Hypothalamus (tissue), 51 donors: ENCODE data around the gene ELANE.

Source experiments
- DNase-seq, 51 donors: peaks; one replicate each; lab custom pipeline; 2025; lab: John Stamatoyannopoulos, UW

Gene ELANE

DNA sequence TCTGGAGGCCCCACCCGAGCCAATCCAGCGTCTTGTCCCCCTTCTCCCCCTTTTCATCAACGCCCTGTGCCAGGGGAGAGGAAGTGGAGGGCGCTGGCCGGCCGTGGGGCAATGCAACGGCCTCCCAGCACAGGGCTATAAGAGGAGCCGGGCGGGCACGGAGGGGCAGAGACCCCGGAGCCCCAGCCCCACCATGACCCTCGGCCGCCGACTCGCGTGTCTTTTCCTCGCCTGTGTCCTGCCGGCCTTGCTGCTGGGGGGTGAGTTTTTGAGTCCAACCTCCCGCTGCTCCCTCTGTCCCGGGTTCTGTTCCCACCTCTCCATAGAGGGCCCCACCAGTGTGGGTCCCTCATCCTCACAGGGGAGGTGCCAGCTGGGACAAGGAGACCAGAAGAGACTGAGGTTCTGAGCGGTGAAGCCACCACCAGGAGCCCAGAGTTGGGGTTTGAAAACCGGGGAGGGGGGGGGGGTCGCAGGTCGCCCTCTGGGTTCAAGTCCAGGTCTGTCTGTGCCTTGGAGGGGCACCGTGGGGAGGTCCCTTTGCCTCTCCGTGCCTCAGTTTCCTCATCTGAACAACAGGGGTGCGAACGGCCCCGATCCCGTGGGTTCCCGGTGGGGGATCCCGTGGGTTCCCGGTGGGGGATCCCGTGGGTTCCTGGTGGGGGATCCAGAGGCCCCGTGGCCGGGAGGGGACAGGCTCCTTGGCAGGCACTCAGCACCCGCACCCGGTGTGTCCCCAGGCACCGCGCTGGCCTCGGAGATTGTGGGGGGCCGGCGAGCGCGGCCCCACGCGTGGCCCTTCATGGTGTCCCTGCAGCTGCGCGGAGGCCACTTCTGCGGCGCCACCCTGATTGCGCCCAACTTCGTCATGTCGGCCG is at the start of gene ELANE:
ELANE (plus strand) TSS at position 168 of the 878 bp plus-strand sequence; CDS start at position 194, 26 bp downstream.
- DNase-seq = no peak

DNA sequence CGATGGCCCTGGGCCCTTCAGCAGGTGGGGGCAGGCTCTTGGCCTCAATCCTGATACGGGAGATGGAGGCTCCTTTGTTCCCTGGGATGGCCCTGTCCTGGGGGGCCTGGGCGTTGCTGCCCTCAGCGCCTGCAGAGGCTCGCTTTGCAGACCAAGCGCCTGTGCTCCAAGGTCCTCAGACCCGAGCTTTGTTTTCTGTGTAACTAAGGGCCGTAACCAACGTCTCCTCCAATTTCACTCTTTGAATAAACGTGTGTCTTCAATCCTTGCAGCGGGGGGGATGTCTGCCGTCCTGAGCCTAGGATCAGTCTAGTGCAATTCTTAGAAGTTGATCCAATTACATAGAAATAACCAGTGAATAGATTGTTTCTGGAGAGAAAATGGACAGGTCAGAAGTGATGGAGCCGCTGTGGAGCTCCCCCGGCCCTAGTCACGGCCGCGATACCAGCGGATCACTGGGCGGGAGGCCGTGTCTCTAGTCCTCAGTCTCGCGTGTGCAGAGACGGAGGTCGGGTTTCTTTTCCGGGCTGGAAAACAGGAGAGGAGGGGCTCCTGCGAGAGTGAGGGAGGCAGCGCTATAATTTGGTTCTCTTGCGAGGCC is 49.5 kb upstream of the ELANE start:
- no peak for DNase-seq

- DNase-seq = no peak
Observed at GRCh38 chr19:803099-803561, 49.0 kb upstream of the ELANE start.

GRCh38 chr19:803686-804418 is 48.3 kb upstream of the ELANE start:
- DNase-seq = no peak

DNA sequence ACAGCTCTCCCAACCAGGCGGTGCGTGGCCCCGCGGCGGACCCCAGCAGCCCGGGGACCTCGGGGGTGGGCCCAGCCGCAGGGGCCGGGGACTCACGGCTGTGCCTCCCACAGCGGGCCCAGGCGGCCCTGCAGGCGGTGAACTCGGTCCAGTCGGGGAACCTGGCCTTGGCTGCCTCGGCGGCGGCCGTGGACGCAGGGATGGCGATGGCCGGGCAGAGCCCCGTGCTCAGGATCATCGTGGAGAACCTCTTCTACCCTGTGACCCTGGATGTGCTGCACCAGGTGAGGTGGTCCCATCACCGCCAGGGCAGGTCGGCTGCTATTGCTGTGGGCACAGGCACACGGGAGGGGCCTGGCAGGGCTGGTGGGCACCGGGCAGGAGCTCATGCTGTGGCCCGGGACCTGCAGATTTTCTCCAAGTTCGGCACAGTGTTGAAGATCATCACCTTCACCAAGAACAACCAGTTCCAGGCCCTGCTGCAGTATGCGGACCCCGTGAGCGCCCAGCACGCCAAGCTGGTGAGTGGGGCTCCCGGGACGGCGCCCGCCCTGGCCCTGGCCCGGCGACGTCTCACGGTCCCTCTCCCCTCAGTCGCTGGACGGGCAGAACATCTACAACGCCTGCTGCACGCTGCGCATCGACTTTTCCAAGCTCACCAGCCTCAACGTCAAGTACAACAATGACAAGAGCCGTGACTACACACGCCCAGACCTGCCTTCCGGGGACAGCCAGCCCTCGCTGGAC is 47.5 kb upstream of the ELANE start:
- no peak for DNase-seq

- DNase-seq = no peak
Observed at GRCh38 chr19:805166-805551, 46.9 kb upstream of the ELANE start.

DNA sequence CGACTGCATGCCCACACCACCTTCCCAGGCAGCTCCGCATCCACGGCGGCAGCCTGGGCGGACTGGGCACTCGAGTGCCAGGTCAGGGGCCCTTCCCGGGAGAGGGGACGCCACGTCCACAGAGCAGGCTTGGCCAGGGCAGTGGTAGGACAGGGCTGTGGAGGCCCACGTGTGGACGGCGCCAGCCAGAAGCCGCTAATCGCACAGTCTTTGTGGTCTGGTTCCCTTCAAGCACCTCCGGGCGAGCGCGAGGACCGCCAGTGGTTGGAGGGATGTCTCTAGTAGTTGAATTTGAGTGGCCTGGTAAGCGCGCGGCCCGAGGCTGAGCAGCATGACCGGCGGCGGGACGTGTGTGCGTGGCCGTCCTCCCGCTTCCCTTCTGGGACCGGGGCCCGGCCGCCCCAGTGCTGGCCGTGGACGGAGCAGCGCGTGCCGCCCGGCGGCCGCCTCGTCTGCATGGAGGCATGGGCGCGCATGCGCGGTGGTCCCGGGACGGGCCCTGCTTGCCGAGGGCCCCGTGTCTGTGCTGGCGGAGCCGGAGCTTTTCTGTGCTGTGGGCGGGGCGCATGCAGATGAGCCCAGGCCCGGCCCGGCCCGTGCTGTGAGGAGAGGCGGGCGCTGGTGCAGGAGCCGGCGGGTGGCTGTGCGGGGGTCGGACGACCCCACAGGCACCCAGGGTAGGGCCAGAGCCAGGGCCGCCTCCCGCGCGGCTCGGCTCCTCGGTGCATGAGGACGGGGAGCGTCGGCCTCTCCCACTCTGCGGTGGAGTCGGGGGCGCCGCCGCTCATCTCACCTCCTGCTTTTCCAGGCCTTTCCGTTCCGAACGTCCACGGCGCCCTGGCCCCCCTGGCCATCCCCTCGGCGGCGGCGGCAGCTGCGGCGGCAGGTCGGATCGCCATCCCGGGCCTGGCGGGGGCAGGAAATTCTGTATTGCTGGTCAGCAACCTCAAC is 46.2 kb upstream of the ELANE start:
- no peak for DNase-seq

DNA sequence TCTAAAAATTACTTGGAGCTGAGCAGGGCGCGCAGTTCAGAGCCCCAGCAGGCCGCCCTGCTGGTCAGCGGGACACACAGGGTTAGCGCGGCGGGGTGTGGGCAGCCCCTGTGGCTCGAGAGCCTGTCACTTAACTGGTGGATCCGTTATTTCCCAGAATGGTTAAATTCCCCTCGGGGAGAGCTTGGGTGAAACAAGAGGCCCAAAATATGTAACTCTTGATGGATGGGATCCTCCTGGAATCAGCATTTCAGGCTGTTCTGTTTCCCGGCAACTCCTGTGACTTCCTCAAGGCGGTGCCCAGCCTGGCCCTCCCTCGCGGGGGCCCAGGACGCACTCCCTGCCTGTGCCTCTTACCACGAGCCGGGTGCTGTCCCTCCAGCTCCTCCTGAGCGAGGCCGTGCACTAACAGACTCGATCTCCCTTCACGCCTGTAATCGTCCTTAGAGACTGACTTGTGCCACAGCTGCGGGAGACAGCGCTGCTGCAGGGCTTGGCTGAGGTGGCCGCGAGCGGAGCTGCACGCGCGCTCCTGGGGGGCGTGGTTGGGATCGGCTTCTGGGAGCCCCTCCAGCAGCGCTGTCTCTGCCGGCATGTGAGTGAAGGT is 45.2 kb upstream of the ELANE start:
- no peak for DNase-seq

DNA sequence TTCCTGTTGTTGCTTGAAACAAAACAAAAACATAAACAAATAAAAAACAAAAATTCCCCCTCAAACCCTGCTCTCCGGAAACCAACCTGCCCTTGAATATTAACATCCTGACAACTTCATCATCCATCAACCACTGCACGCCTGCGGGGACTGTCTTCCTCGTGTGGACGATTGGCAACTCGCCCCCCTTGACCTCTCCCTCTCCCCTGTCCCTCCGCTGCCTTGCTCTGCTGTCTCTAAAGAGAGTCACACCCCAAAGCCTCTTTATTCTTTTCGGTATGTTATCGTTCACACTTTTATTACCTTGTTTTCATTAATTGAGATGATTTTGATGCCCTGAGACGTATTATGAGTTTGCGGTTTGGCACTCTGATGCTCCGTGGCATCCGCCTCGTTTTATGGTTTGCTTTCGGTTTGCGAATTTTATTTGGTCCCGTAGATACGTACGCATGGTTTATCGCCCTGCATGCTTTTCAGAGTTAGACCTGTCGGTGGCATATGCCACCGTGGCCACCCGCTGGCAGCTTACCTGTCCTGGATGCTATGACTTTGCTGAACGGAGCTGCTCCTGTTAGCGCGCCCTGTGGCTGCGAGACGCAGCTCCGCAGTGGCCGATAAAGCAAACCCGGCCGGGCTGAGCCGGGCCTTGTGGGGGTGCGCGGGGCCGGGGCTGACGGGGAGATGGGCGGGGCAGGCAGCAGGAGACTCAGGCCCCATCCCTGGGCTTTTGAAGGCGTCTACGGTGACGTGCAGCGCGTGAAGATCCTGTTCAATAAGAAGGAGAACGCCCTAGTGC is 44.3 kb upstream of the ELANE start:
- no peak for DNase-seq

DNA sequence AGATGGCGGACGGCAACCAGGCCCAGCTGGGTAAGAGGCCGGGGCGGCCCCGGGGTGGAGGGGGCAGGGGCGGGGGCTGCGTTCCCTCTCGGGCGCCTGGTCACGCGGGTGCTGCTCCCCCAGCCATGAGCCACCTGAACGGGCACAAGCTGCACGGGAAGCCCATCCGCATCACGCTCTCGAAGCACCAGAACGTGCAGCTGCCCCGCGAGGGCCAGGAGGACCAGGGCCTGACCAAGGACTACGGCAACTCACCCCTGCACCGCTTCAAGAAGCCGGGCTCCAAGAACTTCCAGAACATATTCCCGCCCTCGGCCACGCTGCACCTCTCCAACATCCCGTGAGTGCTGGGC is 43.7 kb upstream of the ELANE start:
- no peak for DNase-seq

GRCh38 chr19:810077-810855 is 41.8 kb upstream of the ELANE start:
- DNase-seq = no peak

DNA sequence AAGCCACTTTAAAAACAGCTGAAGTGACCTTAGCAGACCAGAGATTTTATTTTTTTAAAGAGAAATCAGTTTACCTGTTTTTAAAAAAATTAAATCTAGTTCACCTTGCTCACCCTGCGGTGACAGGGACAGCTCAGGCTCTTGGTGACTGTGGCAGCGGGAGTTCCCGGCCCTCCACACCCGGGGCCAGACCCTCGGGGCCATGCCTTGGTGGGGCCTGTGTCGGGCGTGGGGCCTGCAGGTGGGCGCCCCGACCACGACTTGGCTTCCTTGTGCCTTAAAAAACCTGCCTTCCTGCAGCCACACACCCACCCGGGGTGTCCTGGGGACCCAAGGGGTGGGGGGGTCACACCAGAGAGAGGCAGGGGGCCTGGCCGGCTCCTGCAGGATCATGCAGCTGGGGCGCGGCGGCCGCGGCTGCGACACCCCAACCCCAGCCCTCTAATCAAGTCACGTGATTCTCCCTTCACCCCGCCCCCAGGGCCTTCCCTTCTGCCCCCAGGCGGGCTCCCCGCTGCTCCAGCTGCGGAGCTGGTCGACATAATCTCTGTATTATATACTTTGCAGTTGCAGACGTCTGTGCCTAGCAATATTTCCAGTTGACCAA is 41.1 kb upstream of the ELANE start:
- no peak for DNase-seq

- no peak for DNase-seq
Observed at GRCh38 chr19:811506-812048, 40.5 kb upstream of the ELANE start.

DNA sequence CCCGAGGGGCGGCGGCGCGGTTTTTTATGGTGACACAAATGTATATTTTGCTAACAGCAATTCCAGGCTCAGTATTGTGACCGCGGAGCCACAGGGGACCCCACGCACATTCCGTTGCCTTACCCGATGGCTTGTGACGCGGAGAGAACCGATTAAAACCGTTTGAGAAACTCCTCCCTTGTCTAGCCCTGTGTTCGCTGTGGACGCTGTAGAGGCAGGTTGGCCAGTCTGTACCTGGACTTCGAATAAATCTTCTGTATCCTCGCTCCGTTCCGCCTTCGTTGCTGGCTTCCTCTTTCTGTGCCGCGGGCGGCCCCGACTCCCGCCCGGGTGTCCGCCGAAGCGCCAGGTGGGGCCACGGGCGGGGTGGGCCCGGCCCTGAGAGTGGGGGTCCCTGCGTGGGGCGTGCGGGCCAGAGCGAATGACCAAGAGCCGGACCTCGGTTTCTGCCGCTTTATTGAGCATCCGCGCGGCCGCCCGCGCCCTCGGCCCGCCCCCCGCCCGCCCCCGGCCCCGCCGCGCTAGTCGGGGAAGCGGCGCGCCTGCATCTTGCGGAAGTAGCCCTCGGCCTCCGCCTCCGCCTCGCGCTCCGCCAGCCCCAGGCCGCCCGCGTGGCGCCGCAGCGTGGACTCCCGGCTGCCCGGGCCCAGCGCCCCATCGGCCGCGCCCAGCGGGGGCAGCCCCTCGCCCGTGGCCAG is 39.9 kb upstream of the ELANE start:
- no peak for DNase-seq

- no peak for DNase-seq
Observed at GRCh38 chr19:812747-813218, 39.3 kb upstream of the ELANE start.
